GM12892 (cell line): ENCODE measurements around the gene SCIMP. TPM values are rescaled to one million over a fixed set of nuclear protein-coding genes. Genes with fewer than 3 reads are reported as not detected.
A peak's percentile ranks its signal among the peaks of the same experiment; 100 is the strongest.

ENCODE experiments used
- DNase-seq: peaks from one replicate; pipeline ENCODE4 v3.0.0; 2011; ENCODE audit not compliant: insufficient read length
- FAIRE-seq: peaks from 2 replicates; lab custom pipeline; 2011; peaks lifted over from hg19 to GRCh38; lab: Jason Lieb, UNC
- POLR2A ChIP-seq: IDR thresholded peaks from 2 replicates; pipeline ENCODE4 v1.6.1; 2011; ENCODE audit warnings: low read depth, low read length, control low read depth
- POLR2AphosphoS5 ChIP-seq: IDR thresholded peaks from 2 replicates; pipeline ENCODE4 v1.6.1; 2011; ENCODE audit warnings: low read depth, low read length, control low read depth
- TAF1 ChIP-seq: IDR thresholded peaks from 2 replicates; pipeline ENCODE4 v1.6.1; 2011; ENCODE audit warnings: low read depth, mild to moderate bottlenecking, control low read depth, low read length, borderline replicate concordance
- polyA plus RNA-seq: library from polyadenylated mRNA; unstranded; fragments of >200 nt; gene quantifications from one replicate; pipeline ENCODE4 v1.2.1, GENCODE V29; 2012; ENCODE audit warnings: missing spikeins, inconsistent platforms; ENCODE audit not compliant: missing spikeins

SCIMP gene
- 91.2 TPM for polyA plus RNA-seq

- FAIRE-seq, result peak; percentile 100
- TF ChIP-seq POLR2A (peak; percentile 93; the same call in 1 of the 2 replicates), TAF1 (peak; percentile 58), POLR2AphosphoS5 (peak; percentile 98)
- DNase-seq, result no peak
These were observed at the start of gene SCIMP for GRCh38 chr17:5234645-5235576. Gene SCIMP, minus strand, starts transcription at chr17:5234860. Its CDS starts 105 bp downstream, at chr17:5234755.

- TF ChIP-seq POLR2A, result no peak
- no peak for TF ChIP-seq TAF1
- TF ChIP-seq POLR2AphosphoS5, result no peak
- FAIRE-seq (no peak), DNase-seq (no peak)
These were observed 49.1 kb upstream of the SCIMP start for GRCh38 chr17:5283571-5284315.

- FAIRE-seq (peak; percentile 50), DNase-seq (peak; percentile 33)
- TF ChIP-seq POLR2AphosphoS5, result no peak
- no peak for TF ChIP-seq POLR2A
- TF ChIP-seq TAF1, result no peak
These were observed 48.1 kb upstream of the SCIMP start for GRCh38 chr17:5282642-5283217.

- TF ChIP-seq POLR2A (peak; percentile 89), TAF1 (peak; percentile 98), POLR2AphosphoS5 (peak; percentile 75)
- peak; percentile 94 for FAIRE-seq
These were observed 47.4 kb upstream of the SCIMP start, which contains the start of gene RABEP1 for GRCh38 chr17:5281814-5282641. Gene RABEP1, plus strand, starts transcription at chr17:5282284. Its CDS starts 203 bp downstream, at chr17:5282487.

GRCh38 chr17:5272322-5272721 lies 37.7 kb upstream of the SCIMP start:
- TF ChIP-seq POLR2A, result no peak
- no peak for TF ChIP-seq POLR2AphosphoS5
- TF ChIP-seq TAF1, result no peak
- DNase-seq (no peak), FAIRE-seq (no peak)

More at GRCh38 chr17:5281814-5282641, 47.4 kb upstream of the SCIMP start, which contains the start of gene RABEP1:
- peak; percentile 85 for DNase-seq

GRCh38 chr17:5269241-5269960 lies 34.7 kb upstream of the SCIMP start:
- DNase-seq (no peak), FAIRE-seq (no peak)
- TF ChIP-seq POLR2A (no peak), TAF1 (no peak), POLR2AphosphoS5 (no peak)

- DNase-seq (no peak), FAIRE-seq (no peak)
- no peak for TF ChIP-seq POLR2A
- TF ChIP-seq POLR2AphosphoS5, result no peak
- no peak for TF ChIP-seq TAF1
These were observed 30.2 kb upstream of the SCIMP start for GRCh38 chr17:5264893-5265292.

GRCh38 chr17:5263441-5263840 lies 28.8 kb upstream of the SCIMP start:
- no peak for DNase-seq
- no peak for FAIRE-seq
- no peak for TF ChIP-seq TAF1
- TF ChIP-seq POLR2AphosphoS5, result no peak
- TF ChIP-seq POLR2A, result no peak

GRCh38 chr17:5262416-5262991 lies 27.8 kb upstream of the SCIMP start:
- FAIRE-seq, result no peak
- TF ChIP-seq POLR2AphosphoS5 (no peak), POLR2A (no peak), TAF1 (no peak)

More at GRCh38 chr17:5262416-5262991, 27.8 kb upstream of the SCIMP start:
- no peak for DNase-seq
